ENCODE data around the gene TGFBR2.

DNA sequence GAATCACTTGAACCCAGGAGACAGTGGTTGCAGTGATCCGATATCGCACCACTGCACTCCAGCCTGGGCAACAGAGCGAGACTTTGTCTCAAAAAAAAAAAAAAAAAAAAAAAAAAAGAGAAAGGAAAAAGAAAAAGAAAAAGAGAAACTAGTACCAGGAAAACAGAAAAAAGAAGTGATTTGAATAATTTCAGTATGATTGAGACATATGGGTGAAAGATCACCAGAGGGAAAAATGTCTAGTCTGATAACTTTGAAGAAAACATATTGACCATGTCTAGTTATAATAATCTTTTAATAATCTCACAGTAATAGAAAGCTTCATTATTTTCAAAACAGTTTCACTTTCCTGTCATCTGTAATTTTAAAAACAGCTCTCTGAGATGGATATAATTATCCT, 16.4 kb downstream of the TGFBR2 start:
- TF ChIP-seq, protein P1, sequence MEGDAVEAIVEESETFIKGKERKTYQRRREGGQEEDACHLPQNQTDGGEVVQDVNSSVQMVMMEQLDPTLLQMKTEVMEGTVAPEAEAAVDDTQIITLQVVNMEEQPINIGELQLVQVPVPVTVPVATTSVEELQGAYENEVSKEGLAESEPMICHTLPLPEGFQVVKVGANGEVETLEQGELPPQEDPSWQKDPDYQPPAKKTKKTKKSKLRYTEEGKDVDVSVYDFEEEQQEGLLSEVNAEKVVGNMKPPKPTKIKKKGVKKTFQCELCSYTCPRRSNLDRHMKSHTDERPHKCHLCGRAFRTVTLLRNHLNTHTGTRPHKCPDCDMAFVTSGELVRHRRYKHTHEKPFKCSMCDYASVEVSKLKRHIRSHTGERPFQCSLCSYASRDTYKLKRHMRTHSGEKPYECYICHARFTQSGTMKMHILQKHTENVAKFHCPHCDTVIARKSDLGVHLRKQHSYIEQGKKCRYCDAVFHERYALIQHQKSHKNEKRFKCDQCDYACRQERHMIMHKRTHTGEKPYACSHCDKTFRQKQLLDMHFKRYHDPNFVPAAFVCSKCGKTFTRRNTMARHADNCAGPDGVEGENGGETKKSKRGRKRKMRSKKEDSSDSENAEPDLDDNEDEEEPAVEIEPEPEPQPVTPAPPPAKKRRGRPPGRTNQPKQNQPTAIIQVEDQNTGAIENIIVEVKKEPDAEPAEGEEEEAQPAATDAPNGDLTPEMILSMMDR (IDR thresholded peaks at IDR 0.05): no peak
- no peak for TF ChIP-seq POLR2A (IDR thresholded peaks at IDR 0.05)

Data from uterus (tissue), 2 donors.